ENCODE results near the gene RIMS3.
"Not testable (repeated sequence)": the region's sequence is repeated elsewhere in the genome, so short reads cannot be mapped to it uniquely, and the experiment has no call there.

The RIMS3 gene

DNA sequence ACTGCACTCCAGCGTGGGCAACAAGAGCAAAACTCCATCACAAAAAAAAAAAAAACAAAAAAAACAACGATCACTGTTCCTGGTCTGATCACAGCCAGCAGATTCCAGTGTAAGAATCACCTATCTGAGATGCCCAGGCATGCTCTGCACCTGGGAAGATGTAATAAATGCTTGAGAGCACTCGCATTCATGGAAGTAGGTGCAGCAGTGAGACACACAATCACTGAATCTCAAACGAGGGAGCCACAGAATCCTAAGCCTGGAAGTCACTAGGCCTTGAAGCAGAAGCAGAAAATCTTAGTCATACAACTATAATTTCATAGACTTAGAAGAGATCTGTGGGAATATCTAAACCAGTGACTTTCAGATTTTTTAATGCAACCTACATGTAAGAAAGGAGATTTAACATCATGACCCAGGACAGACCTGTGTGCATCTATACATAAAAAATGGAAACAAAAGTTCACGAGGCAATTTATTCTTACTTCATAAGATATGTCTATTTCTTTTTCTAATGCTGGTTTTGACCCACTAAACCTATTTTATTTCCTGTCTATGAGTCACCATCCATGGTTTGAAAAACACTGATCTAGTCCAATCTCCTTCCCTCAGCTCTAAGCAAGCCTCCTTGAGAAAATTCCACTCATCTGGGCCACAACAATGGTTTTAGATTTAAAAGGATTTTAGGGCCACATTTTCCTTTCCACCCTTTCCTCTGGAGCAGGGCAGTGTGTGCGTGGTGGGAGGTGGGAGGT is 30.4 kb downstream of the RIMS3 start:
- peaks cover 28% of the 10 kb centered on the region for H3K4me1 Mint-ChIP-seq (ENCODE audit: low read depth)
- H3K36me3 Mint-ChIP-seq (ENCODE audit: low read depth): no peaks in the 10 kb centered on the region
- no peaks in the 10 kb centered on the region for H3K27me3 Mint-ChIP-seq
- no peak overlapping the region for H3K27ac Mint-ChIP-seq
- H3K4me3 Mint-ChIP-seq: no peak overlapping the region
- DNase-seq: no peak
- no peaks in the 10 kb centered on the region for H3K9me3 Mint-ChIP-seq

DNA sequence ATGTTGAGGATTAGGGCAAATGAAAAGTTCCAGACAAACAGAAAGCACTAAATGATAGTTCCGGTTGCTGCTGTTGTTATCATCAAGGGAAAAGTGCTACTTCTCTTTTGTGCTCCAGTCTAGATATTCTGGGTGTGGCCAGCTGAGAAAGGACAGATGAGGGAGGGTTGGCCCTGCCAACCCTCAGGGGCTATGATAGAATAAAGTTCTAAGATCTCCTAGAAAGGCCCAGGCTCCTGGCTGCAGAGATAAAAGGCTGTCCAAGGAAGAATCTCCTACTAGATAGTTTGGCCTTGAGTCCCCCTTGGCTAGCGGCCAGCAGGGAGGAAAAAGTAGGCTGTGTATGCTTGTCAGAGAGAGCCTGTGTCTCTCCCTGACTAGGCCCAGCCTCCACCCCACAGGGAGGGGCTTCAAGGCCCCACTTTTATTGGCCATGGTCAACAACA is 31.5 kb downstream of the RIMS3 start:
- Mint-ChIP-seq H3K9me3 (no peaks in the 10 kb centered on the region), H3K4me3 (no peak overlapping the region), H3K27me3 (no peaks in the 10 kb centered on the region), H3K36me3 (ENCODE audit: low read depth) (no peaks in the 10 kb centered on the region), H3K4me1 (ENCODE audit: low read depth) (peaks cover 36% of the 10 kb centered on the region), H3K27ac (no peak overlapping the region)
- DNase-seq: no peak

DNA sequence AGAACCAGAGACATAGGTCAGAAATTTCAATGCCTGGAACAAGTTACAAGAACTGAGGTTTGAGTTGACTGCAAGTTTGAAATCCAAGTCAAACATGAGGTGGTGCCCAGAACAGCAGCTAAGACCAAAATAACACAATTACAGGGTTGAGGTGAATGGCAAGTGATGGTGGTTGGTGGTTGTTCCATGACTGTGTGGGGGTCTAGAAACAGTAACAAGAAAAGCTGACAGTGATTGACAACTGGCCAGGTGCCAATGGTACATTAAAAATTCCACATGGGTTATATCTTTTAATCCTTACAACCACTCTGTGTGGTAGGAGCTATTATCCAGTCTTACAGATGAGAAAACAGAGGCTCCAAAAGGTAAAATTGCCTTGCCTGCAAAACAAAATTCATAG is 32.0 kb downstream of the RIMS3 start:
- no peak overlapping the region for H3K4me3 Mint-ChIP-seq
- no peaks in the 10 kb centered on the region for H3K9me3 Mint-ChIP-seq
- DNase-seq: no peak
- H3K36me3 Mint-ChIP-seq (ENCODE audit: low read depth): no peaks in the 10 kb centered on the region
- H3K27me3 Mint-ChIP-seq: no peaks in the 10 kb centered on the region
- peaks cover 40% of the 10 kb centered on the region for H3K4me1 Mint-ChIP-seq (ENCODE audit: low read depth)
- H3K27ac Mint-ChIP-seq: no peak overlapping the region

DNA sequence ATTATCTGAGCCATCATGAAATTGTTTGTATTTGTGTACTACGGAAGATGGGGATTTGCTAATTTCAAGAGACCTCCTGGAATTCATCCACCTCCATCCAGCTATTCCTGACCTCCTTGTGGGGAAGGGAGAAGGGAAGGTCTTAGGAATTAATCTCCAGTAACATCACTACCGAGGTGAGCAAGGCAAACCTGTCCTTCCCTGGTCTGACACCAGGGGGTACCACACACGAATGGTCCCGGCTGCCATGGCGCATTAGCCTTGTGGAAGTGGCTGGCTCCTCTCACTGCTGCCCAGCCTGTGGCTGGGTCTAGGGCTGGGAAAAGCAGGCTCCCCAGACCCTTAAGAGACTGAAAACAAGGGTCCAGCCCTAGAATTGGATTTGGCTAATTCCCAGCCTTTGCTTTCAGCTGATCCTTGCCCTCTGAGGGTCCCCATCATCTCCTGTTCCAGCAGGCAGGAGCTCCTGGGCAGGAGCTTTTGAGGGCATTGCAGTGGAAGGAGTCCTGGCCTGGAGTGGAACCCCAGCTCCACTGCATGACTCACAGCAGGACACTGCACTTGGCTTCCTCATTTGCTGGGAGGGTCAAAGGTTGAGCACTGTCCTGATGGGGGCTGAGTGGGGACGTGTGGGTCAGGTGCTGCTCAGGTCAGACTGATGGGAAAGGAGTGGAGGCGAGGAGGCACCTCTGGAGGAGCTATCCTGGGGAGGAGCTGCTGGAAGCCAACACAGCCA is 34.8 kb downstream of the RIMS3 start:
- Mint-ChIP-seq H3K4me3 (no peak overlapping the region), H3K4me1 (ENCODE audit: low read depth) (peaks cover 40% of the 10 kb centered on the region)
- peak; percentile 46 for DNase-seq

DNA sequence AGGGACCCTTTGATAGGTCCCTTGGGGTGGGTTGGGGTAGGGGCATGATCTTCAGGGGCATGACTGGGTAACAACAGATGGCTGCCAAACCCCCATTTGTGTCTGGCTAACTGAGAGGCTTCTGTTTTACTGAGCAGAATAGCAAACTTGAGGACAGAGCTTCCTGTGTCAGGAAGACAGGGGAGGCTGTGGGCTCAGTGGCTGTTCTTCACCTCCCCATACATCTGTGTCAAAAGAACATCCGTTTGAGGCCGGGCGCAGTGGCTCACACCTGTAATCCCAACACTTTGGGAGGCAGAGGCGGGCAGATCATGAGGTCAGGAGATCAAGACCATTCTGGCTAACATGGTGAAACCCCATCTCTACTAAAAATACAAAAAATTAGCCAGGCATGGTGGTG is 35.9 kb downstream of the RIMS3 start:
- not testable (repeated sequence) for DNase-seq; H3K9me3 Mint-ChIP-seq; H3K27me3 Mint-ChIP-seq; H3K36me3 Mint-ChIP-seq (ENCODE audit: low read depth); H3K4me3 Mint-ChIP-seq
- Mint-ChIP-seq H3K27ac (peak overlapping the region; percentile 67), H3K4me1 (ENCODE audit: low read depth) (peaks cover 31% of the 10 kb centered on the region)

More for the DNA sequence above, 34.8 kb downstream of the RIMS3 start:
- no peaks in the 10 kb centered on the region for H3K27me3 Mint-ChIP-seq
- no peaks in the 10 kb centered on the region for H3K36me3 Mint-ChIP-seq (ENCODE audit: low read depth)
- no peaks in the 10 kb centered on the region for H3K9me3 Mint-ChIP-seq
- no peak overlapping the region for H3K27ac Mint-ChIP-seq

DNA sequence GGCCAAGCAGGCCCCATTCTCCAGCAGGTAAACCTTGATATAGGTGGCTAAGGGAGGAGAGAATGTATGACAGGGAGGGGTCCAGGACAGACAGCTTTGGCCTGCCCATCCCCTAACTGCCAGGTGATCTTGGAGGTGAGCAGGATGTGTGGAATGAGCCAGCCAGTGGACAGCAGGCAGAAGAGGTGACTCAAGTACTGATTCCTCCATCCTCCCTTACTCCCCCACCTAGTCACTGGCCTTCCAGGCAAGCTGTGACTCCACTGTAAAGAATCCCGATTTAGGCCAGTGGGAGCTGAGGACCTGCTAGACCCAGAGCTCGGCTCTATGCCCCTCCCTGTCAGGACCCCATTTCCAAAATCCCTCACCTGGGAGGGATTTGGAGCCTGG is 36.6 kb downstream of the RIMS3 start:
- Mint-ChIP-seq H3K27ac (peak overlapping the region; percentile 84), H3K36me3 (ENCODE audit: low read depth) (no peaks in the 10 kb centered on the region), H3K9me3 (no peaks in the 10 kb centered on the region), H3K4me3 (no peak overlapping the region), H3K4me1 (ENCODE audit: low read depth) (peaks cover 30% of the 10 kb centered on the region), H3K27me3 (peaks cover 2% of the 10 kb centered on the region)
- no peak for DNase-seq

DNA sequence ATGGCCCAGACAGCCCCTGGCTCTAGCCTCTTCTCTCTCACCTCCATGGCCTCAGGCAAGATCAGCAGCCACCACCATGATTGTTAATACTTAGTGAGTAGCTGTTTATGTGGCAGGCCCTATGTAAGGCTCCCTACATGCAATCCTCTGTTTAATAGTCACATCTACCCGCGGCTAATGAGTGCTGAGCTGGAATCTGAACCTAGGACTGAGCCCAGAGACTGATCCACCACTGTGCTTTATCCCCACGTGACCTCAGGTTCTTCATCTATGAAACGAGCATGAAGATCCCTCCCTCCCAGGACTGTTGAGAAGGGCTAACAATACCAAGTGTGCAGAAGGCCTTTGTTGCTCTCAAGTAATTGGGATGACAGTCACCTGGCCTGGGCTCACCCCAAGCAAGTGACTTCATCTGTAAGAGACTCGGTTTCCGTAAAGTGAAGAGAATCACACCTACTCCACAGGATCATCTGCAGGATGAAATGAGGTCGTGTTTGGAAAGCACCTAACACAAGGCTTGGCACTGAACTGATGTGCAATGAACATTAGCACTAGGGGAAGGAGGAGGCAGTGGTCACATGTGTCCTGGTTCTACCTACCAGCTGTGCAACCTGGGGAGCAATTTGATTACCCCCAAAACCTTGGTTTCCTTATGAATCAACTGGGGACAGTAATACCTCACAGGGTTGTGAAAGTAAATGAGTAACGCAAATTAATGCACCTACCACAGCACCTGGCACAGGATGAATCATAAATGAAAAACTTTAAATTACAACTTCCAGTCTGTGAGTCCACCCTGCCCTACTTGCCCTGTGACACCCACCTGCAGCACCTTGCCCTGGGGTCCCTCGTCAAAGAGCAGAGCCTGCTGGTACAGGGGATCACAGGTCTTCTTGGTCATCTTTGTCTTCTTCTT is 37.2 kb downstream of the RIMS3 start:
- no peaks in the 10 kb centered on the region for H3K9me3 Mint-ChIP-seq
- peak overlapping the region; percentile 84 for H3K27ac Mint-ChIP-seq
- no peak overlapping the region for H3K4me3 Mint-ChIP-seq
- no peak for DNase-seq
- H3K27me3 Mint-ChIP-seq: peaks cover 2% of the 10 kb centered on the region
- peaks cover 26% of the 10 kb centered on the region for H3K4me1 Mint-ChIP-seq (ENCODE audit: low read depth)
- no peaks in the 10 kb centered on the region for H3K36me3 Mint-ChIP-seq (ENCODE audit: low read depth)

DNA sequence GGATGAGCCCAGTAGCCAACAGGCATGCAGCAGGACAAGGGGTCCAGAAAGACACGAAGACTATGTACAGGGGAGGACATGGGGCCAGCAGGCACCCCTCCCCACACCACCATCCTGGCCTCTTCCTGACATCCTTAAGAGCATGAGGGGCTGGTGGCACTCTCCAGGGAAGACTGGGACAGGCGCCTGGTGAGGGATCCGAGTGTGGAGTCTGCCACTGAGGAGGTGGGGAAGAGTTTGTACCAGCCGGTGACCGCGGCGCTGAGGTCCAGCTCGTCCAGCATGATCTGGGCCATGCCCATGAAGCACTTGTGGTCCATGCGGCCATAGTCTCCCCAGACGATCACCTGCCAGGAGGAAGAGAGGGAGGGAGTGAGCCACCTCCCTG is 39.1 kb downstream of the RIMS3 start:
- H3K27ac Mint-ChIP-seq: no peak overlapping the region
- H3K9me3 Mint-ChIP-seq: no peaks in the 10 kb centered on the region
- peaks cover 2% of the 10 kb centered on the region for H3K27me3 Mint-ChIP-seq
- H3K4me1 Mint-ChIP-seq (ENCODE audit: low read depth): peaks cover 26% of the 10 kb centered on the region
- no peaks in the 10 kb centered on the region for H3K36me3 Mint-ChIP-seq (ENCODE audit: low read depth)
- DNase-seq: no peak
- no peak overlapping the region for H3K4me3 Mint-ChIP-seq

DNA sequence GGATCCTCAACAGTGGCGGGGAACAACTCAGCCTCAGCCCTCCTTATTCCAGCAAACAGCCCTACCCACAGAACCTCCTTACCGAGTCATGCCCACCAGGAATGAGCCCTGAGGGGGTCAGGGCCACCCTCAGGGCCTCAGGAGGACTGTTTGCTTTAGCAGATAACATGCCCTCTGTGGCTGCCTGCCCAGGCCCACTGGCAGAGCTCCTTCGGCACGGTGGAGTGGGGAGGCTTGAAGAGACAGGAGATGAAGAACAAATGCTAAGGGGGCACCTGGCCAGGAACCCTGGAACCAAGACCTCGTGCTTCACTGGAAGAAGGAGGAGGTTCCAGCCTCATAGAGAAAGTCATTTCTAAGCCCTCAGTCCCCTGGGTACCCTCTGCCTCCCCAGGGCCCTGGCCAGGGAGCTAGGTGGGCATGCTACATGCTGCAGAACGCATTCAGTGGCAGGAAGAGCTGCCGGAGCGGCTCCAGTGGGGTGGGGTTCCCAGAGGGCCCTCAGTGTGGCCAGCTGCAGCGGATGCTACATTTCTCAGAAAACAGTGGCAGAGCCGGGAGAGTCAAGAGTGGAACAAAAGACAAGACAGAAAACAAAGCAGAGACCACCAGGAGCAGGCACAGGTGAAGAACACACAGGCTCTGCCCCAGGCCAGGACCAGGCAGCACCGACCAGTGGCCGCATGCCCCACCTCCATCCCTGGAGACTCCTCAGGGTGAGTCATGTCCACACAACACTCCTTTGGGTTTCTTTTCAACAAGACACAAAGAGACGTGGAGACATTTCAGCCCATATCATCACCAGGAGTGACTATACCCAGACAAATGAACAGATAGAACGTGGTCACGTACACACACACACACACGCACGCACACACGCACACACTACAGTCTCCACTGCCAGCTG is 39.8 kb downstream of the RIMS3 start:
- Mint-ChIP-seq H3K36me3 (ENCODE audit: low read depth) (no peaks in the 10 kb centered on the region), H3K4me3 (no peak overlapping the region), H3K27me3 (peaks cover 5% of the 10 kb centered on the region), H3K4me1 (ENCODE audit: low read depth) (peaks cover 26% of the 10 kb centered on the region), H3K9me3 (no peaks in the 10 kb centered on the region), H3K27ac (no peak overlapping the region)
- no peak for DNase-seq

DNA sequence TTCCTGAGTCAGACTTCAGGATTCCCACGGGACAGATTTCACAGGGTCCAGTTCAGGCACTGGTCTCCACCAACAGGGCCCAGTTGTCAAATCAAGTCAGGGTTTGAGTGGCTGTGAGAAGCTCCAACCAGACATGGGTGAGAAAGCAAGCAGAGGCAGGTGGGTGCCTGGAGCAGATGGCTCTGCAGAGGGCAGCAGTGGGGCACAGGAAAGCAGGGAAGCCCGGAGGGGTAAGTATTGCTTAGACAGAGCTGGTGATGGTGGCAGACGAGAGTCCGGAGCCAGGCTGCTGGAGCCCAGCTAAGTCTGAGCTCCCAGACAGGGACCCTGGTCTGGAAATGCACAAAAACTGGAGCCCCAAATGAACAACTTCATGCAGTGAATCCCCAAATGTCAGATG is 40.4 kb downstream of the RIMS3 start:
- peak; percentile 44 for DNase-seq
- H3K27me3 Mint-ChIP-seq: peaks cover 5% of the 10 kb centered on the region

DNA sequence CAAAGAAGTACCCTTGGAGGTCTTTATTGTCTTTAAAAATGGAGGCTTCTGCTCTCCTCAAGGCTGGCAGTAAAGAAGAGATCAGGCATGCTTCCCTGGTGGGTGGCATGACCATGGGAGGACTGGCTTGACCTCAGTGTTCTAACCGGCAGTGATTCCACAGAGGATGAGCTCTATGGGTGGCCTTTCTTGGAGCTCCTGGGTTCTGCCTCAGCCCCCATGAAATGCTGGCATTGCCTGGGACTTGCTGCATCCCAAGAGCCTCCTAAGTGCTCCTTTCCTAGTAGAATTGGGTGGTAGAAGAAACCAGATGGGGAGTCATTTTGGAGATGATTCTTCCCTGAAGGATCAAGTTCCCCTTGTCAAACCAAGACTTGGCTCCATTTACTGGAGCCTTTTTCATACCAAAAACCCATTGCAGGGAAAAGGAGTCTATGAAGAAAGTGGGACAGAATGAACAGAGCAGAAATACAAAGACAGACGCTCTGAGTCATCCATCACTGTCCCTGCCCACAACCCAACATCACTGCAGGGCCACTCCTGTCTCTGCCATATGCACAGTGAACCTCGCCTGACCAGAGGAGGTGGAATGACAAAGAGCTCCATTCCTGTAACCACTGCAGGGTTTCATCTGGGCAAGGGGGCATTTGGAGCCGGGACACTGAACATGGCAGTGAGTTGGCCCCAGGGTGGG is 42.4 kb downstream of the RIMS3 start:
- Mint-ChIP-seq H3K36me3 (ENCODE audit: low read depth) (no peaks in the 10 kb centered on the region), H3K9me3 (no peaks in the 10 kb centered on the region), H3K4me3 (no peak overlapping the region), H3K4me1 (ENCODE audit: low read depth) (peaks cover 4% of the 10 kb centered on the region), H3K27ac (no peak overlapping the region), H3K27me3 (peaks cover 5% of the 10 kb centered on the region)
- no peak for DNase-seq

More for the DNA sequence above, 40.4 kb downstream of the RIMS3 start:
- H3K4me1 Mint-ChIP-seq (ENCODE audit: low read depth): peaks cover 22% of the 10 kb centered on the region
- H3K36me3 Mint-ChIP-seq (ENCODE audit: low read depth): no peaks in the 10 kb centered on the region
- no peak overlapping the region for H3K4me3 Mint-ChIP-seq
- no peaks in the 10 kb centered on the region for H3K9me3 Mint-ChIP-seq
- no peak overlapping the region for H3K27ac Mint-ChIP-seq

DNA sequence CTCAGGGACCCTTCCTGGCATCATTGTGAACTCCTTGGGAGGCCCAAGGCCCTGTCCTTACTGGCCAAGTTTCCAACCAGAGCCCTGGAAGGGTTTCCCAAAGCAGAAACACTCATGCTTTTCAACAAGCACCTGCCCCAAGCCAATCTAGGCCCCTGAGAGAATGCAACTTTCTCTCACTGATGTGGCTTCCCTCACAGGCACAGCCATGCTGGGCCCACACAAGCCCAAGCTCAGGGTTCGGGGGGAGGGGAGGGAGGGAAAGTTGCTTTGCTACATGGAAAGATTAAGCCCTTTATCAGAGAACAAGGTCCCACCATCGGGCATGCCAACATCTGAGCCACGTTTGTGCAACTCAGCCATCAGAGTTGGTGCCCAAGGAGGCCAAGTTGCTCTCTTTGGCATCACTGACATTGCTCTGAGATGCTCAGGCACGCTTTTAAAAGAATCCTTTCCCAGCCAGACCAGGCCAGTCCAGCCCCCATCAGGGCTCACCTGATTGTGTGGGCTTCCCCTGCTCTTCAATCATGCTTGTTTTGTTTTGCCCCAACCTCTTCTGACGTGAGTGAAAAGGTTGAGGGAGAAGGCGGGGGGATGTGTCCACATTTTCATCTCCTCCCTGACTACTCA is 43.5 kb downstream of the RIMS3 start:
- no peaks in the 10 kb centered on the region for H3K36me3 Mint-ChIP-seq (ENCODE audit: low read depth)
- H3K4me1 Mint-ChIP-seq (ENCODE audit: low read depth): no peaks in the 10 kb centered on the region
- peaks cover 5% of the 10 kb centered on the region for H3K27me3 Mint-ChIP-seq
- no peak overlapping the region for H3K4me3 Mint-ChIP-seq
- H3K9me3 Mint-ChIP-seq: no peaks in the 10 kb centered on the region
- DNase-seq: no peak
- no peak overlapping the region for H3K27ac Mint-ChIP-seq

DNA sequence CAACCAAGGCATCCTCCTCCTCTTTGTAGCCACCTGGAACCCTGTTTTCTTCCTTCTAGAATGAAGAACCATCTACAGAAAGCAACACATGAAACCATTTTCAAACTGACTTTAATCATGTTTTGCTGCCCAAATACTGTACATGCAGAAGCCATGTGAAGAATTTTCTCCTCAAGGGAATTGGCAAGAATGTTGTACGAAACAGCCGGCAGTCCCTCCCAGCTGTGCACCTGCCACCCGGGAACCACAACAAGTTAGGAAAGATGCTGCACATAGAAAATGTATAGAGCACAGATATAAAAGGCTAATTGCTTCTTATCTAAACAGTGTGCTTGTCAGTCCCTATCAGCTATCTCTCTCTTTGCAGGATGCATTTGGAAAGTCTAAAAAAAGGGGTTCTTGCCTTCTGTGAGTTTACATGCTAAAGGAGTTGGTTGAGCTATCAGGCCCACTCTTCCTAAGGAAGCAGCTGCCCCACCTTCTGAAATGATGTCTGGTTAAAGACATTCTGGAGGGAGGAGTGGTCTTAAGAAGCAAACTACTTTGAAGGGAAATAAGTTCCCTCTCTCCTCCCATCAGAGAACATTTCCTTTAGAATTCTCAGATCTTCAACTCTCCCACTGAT is 44.8 kb downstream of the RIMS3 start:
- H3K4me3 Mint-ChIP-seq: no peak overlapping the region
- H3K9me3 Mint-ChIP-seq: no peaks in the 10 kb centered on the region
- no peaks in the 10 kb centered on the region for H3K4me1 Mint-ChIP-seq (ENCODE audit: low read depth)
- H3K27me3 Mint-ChIP-seq: peaks cover 5% of the 10 kb centered on the region
- H3K27ac Mint-ChIP-seq: no peak overlapping the region
- H3K36me3 Mint-ChIP-seq (ENCODE audit: low read depth): no peaks in the 10 kb centered on the region
- no peak for DNase-seq

Measured in activated T-cell treated with anti-CD3 and anti-CD28 coated beads, Interleukin-2, amount 50 U/mL, for 24 hours (primary cell).